DOHH2 (cell line): ENCODE measurements around the gene ELP4.

Experiments used
- H3F3A ChIP-seq: fragments of 200-600 bp; sonication (generic), shearing (Covaris generic); 2 replicates; pipeline ENCODE4 v1.6.0; 2016; ENCODE audit warnings: antibody characterized with exemption, mild to moderate bottlenecking; ENCODE audit not compliant: control insufficient read depth, insufficient read depth
- H3K27ac ChIP-seq: fragments of 200-600 bp; sonication (generic); 2 replicates; pipeline ENCODE4 v1.5.1; 2014; ENCODE audit warnings: low read depth, mild to moderate bottlenecking, low read length, moderate library complexity
- H3K27me3 ChIP-seq: fragments of 200-600 bp; sonication (generic); 2 replicates; pipeline ENCODE4 v1.6.1; 2014; ENCODE audit warnings: mild to moderate bottlenecking, low read length, mixed read lengths; ENCODE audit not compliant: control insufficient read depth
- H3K36me3 ChIP-seq: fragments of 200-600 bp; sonication (generic); 2 replicates; pipeline ENCODE4 v1.6.1; 2014; ENCODE audit warnings: mild to moderate bottlenecking, low read length, moderate library complexity, mixed read lengths; ENCODE audit not compliant: control insufficient read depth
- H3K4me1 ChIP-seq: fragments of 200-600 bp; sonication (generic); 2 replicates; pipeline ENCODE4 v1.6.1; 2014; ENCODE audit warnings: mild to moderate bottlenecking, low read length, mixed read lengths; ENCODE audit not compliant: control insufficient read depth
- H3K4me2 ChIP-seq: fragments of 200-600 bp; sonication (generic); 2 replicates; pipeline ENCODE4 v1.6.0; 2014; ENCODE audit warnings: mild to moderate bottlenecking, low read length, moderate library complexity
- H3K4me3 ChIP-seq: fragments of 200-600 bp; sonication (generic); 2 replicates; pipeline ENCODE4 v1.5.1; 2014; ENCODE audit warnings: mild to moderate bottlenecking, low read length, mixed read lengths
- H3K79me2 ChIP-seq: fragments of 200-600 bp; sonication (generic); 2 replicates; pipeline ENCODE4 v1.6.1; 2014; ENCODE audit warnings: mild to moderate bottlenecking, low read length, mixed read lengths; ENCODE audit not compliant: control insufficient read depth
- H3K9me2 ChIP-seq: fragments of 200-600 bp; sonication (generic); replicated peaks from 2 replicates; pipeline ENCODE4 v1.6.1; 2014; ENCODE audit warnings: mild to moderate bottlenecking, low read length, mixed read lengths; ENCODE audit not compliant: control insufficient read depth
- H3K9me3 ChIP-seq: fragments of 200-600 bp; sonication (generic); 2 replicates; pipeline ENCODE4 v1.6.1; 2014; ENCODE audit warnings: antibody characterized with exemption, low read length, mixed read lengths; ENCODE audit not compliant: control insufficient read depth, insufficient read depth
- H4K20me1 ChIP-seq: fragments of 200-600 bp; sonication (generic); 2 replicates; pipeline ENCODE4 v1.6.0; 2014; ENCODE audit warnings: low read depth, mild to moderate bottlenecking, antibody characterized with exemption, low read length, moderate library complexity; ENCODE audit not compliant: control insufficient read depth, insufficient read depth
- EZH2phosphoT487 ChIP-seq: fragments of 200-600 bp; sonication (generic); IDR thresholded peaks from 2 replicates; pipeline ENCODE4 v1.6.1; 2017; ENCODE audit warnings: borderline replicate concordance, mild to moderate bottlenecking, antibody characterized with exemption, low read length, moderate library complexity, mixed read lengths
- TF ChIP-seq, protein P1 (sequence below): fragments of 200-600 bp; sonication (generic); IDR thresholded peaks from one replicate; pipeline ENCODE4 v1.5.1; 2014; ENCODE audit warnings: antibody characterized with exemption, mild to moderate bottlenecking, low read depth, low read length; ENCODE audit not compliant: poor library complexity, severe bottlenecking

Gene ELP4

DNA sequence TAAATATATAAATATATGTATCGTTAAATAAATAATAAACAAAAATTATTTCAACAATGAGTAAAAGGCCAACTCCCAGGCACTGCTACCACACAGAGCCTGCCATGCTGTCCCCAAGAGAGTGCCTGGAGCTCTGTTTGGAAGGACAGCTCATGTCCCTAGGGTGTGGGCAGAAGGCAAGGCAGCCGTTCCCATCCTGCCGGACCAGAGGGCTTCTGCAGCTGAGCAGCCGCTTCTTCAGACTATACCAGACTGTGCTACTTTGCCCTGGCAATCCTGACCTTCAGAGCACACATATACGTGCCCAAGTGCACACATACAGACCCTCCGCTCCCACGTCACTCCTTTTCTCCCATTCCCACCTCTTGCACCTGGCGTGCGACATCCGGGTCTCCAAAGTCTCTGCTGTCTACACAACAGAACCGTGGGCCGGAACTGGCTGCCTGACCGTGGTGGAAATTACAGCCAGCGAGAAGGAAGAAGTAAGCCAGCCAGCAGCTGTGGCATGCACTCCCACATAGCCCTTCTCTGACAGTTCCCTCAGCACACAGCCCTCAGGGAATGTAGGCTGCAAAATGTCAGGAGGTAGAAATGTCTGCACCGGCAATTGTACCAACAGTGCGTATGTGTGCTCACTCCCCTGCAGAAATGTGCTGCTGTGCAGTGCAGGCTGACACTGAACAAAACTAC lies 277.6 kb downstream of the ELP4 start:
- Histone ChIP-seq H3K4me2 (no peak overlapping the region), H3K27me3 (no peaks in the 10 kb centered on the region), H3K4me1 (no peaks in the 10 kb centered on the region), H3K4me3 (no peak overlapping the region), H3K9me3 (no peaks in the 10 kb centered on the region), H3K27ac (no peak overlapping the region), H4K20me1 (no peaks in the 10 kb centered on the region), H3K36me3 (no peaks in the 10 kb centered on the region), H3K79me2 (no peaks in the 10 kb centered on the region), H3K9me2 (no peaks in the 10 kb centered on the region), H3F3A (no peaks in the 10 kb centered on the region)
- no peak for TF ChIP-seq EZH2phosphoT487
- TF ChIP-seq, protein P1, sequence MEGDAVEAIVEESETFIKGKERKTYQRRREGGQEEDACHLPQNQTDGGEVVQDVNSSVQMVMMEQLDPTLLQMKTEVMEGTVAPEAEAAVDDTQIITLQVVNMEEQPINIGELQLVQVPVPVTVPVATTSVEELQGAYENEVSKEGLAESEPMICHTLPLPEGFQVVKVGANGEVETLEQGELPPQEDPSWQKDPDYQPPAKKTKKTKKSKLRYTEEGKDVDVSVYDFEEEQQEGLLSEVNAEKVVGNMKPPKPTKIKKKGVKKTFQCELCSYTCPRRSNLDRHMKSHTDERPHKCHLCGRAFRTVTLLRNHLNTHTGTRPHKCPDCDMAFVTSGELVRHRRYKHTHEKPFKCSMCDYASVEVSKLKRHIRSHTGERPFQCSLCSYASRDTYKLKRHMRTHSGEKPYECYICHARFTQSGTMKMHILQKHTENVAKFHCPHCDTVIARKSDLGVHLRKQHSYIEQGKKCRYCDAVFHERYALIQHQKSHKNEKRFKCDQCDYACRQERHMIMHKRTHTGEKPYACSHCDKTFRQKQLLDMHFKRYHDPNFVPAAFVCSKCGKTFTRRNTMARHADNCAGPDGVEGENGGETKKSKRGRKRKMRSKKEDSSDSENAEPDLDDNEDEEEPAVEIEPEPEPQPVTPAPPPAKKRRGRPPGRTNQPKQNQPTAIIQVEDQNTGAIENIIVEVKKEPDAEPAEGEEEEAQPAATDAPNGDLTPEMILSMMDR: no peak

DNA sequence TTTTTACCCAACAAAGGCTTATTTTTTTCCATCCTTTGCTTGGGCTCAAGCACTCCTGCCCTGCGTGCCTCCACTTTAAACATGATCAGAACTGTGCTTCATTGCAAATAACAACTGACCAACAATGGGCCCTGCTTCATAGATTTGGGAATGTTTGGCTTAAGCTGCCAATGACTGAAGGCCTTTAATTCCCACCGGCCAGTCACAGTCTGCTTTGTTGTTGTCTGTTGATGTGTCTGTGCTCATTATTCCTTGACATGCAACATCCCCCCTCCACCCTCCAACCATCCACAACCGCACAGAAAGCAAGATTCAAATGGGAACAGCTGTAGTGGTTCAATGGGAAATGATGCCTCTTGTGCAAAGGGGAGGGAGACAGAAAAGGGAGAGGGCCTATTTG lies 278.5 kb downstream of the ELP4 start:
- H3K27ac ChIP-seq: no peak overlapping the region
- TF ChIP-seq, protein P1: no peak
- no peak for TF ChIP-seq EZH2phosphoT487
- H3K36me3 ChIP-seq: no peaks in the 10 kb centered on the region
- H3K9me3 ChIP-seq: no peaks in the 10 kb centered on the region
- H3K4me2 ChIP-seq: no peak overlapping the region
- no peaks in the 10 kb centered on the region for H4K20me1 ChIP-seq
- H3F3A ChIP-seq: no peaks in the 10 kb centered on the region
- no peak overlapping the region for H3K4me3 ChIP-seq
- no peaks in the 10 kb centered on the region for H3K9me2 ChIP-seq
- H3K79me2 ChIP-seq: no peaks in the 10 kb centered on the region
- H3K27me3 ChIP-seq: no peaks in the 10 kb centered on the region
- H3K4me1 ChIP-seq: no peaks in the 10 kb centered on the region

DNA sequence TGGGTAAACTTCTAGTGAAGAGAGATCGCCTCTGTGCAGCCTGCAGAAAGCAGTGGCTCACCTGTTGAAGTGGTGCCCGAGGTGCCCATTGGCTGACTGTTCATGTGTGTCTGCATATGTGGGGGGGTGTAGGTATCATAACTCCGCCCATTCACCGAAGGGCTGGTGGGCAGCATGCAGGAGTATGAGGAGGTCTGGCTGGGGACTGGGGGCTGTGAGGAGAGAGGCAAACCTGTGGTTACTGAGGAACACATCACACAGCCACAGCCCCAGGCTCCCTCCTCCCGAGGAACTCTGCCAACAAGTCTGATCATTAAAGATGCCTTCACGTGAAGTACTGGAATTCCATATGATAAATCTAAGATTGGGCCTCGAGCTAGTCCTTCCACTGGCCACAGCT lies 281.1 kb downstream of the ELP4 start:
- H3K36me3 ChIP-seq: no peaks in the 10 kb centered on the region
- no peaks in the 10 kb centered on the region for H3K79me2 ChIP-seq
- no peak overlapping the region for H3K27ac ChIP-seq
- H3K9me2 ChIP-seq: no peaks in the 10 kb centered on the region
- no peaks in the 10 kb centered on the region for H3F3A ChIP-seq
- no peaks in the 10 kb centered on the region for H4K20me1 ChIP-seq
- TF ChIP-seq, protein P1: no peak
- no peak for TF ChIP-seq EZH2phosphoT487
- no peaks in the 10 kb centered on the region for H3K4me1 ChIP-seq
- H3K9me3 ChIP-seq: no peaks in the 10 kb centered on the region
- no peaks in the 10 kb centered on the region for H3K27me3 ChIP-seq
- H3K4me2 ChIP-seq: no peak overlapping the region
- no peak overlapping the region for H3K4me3 ChIP-seq
